Measurements from ENCODE around the gene AP1S3. TPM values are rescaled to one million over a fixed set of nuclear protein-coding genes. Genes with fewer than 3 reads are reported as not detected.

The AP1S3 gene
- total and polyA plus RNA-seq, 11 donors = 0.08 to 3.4 (median 0.51) TPM; not detected in 1

DNA sequence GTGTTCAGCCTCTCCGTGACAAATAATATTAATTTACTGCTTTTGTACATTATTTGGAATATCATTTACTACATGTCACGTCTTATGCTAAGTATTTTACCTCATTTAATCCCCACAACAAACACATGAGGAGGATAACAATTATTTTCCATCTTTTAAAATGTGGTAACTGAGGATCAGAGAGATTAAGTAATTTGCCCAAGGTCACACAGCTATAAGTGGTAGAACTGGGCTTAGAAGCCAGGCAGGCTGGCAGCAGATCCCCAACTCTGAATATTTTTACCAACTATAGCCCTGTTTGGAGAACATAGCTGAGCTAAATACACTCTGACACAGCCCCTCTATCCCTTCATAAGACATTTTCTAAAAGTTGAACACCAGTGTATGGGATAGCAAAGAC, 24.1 kb downstream of the AP1S3 start:
- Histone ChIP-seq H3K27ac (no peak overlapping the region), H3K4me3 (no peak overlapping the region), H3K4me1 (no peaks in the 10 kb centered on the region), H3K27me3 (no peaks in the 10 kb centered on the region), H3K36me3 (no peaks in the 10 kb centered on the region), H3K9me3 (no peaks in the 10 kb centered on the region)
- no peak for ATAC-seq
- no peak for TF ChIP-seq POLR2A (IDR thresholded peaks at IDR 0.05)
- TF ChIP-seq, protein P1, sequence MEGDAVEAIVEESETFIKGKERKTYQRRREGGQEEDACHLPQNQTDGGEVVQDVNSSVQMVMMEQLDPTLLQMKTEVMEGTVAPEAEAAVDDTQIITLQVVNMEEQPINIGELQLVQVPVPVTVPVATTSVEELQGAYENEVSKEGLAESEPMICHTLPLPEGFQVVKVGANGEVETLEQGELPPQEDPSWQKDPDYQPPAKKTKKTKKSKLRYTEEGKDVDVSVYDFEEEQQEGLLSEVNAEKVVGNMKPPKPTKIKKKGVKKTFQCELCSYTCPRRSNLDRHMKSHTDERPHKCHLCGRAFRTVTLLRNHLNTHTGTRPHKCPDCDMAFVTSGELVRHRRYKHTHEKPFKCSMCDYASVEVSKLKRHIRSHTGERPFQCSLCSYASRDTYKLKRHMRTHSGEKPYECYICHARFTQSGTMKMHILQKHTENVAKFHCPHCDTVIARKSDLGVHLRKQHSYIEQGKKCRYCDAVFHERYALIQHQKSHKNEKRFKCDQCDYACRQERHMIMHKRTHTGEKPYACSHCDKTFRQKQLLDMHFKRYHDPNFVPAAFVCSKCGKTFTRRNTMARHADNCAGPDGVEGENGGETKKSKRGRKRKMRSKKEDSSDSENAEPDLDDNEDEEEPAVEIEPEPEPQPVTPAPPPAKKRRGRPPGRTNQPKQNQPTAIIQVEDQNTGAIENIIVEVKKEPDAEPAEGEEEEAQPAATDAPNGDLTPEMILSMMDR (IDR thresholded peaks at IDR 0.05) = no peak
- intact Hi-C loops (cut with DNase I) = no loop called here
- no peak for DNase-seq
- 95 to 97% (median 96%) methylated on average over 2 of the region's 2 CpGs for WGBS, 4 donors

DNA sequence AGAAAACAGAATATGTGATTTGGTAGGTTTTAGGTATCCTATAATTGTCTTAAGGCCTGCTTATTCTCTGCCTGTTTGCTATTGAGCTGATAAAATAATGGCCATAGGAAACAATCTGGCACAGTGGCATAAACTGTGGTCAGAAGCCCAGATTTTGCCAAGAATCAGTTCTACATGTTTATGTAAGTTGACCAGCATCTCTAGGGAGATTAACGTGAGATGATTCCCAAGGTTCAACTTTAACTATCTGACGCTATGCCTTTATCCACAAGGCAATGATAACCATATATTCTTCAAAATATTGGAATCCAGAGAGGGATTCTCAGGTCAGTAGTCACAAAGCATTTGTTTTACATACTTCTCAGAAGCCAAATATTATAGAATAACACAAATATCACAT, 25.6 kb downstream of the AP1S3 start:
- ATAC-seq = no peak
- no peak for TF ChIP-seq POLR2A (IDR thresholded peaks at IDR 0.05)
- TF ChIP-seq, protein P1 (IDR thresholded peaks at IDR 0.05) = no peak
- H3K27ac ChIP-seq = no peak overlapping the region
- no peaks in the 10 kb centered on the region for H3K36me3 ChIP-seq
- no peak overlapping the region for H3K4me3 ChIP-seq
- no peaks in the 10 kb centered on the region for H3K4me1 ChIP-seq
- no peaks in the 10 kb centered on the region for H3K9me3 ChIP-seq
- intact Hi-C loops (cut with DNase I) = no loop called here
- H3K27me3 ChIP-seq = no peaks in the 10 kb centered on the region
- no peak for DNase-seq
- 79 to 90% (median 87%) methylated on average over 2 of the region's 2 CpGs for WGBS, 4 donors

DNA sequence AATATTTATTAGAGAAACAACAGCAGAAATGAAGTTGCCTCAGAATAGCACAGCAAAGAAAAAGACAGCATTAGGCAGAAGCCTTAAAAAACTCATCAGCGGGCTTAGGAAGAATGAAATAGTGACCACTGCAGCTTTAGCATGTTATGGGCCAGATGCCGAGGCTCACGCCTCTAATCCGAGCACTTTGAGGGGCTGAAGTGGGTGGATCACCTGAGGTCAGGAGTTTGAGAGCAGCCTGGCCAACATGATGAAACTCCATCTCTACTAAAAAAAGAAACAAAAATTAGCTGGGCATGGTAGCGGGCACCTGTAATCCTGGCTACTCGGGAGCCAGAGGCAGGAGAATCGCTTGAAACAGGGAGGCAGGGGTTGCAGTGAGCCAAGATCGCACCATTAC, 32.4 kb downstream of the AP1S3 start:
- no peaks in the 10 kb centered on the region for H3K36me3 ChIP-seq
- no peaks in the 10 kb centered on the region for H3K4me1 ChIP-seq
- no peak overlapping the region for H3K27ac ChIP-seq
- TF ChIP-seq, protein P1 (IDR thresholded peaks at IDR 0.05) = no peak
- TF ChIP-seq POLR2A (IDR thresholded peaks at IDR 0.05) = no peak
- 80 to 85% (median 80%) methylated on average over 8 of the region's 8 CpGs for WGBS, 4 donors
- no peaks in the 10 kb centered on the region for H3K9me3 ChIP-seq
- DNase-seq (no peak), ATAC-seq (no peak)
- intact Hi-C loops (cut with DNase I) = no loop called here
- H3K4me3 ChIP-seq = no peak overlapping the region
- no peaks in the 10 kb centered on the region for H3K27me3 ChIP-seq

DNA sequence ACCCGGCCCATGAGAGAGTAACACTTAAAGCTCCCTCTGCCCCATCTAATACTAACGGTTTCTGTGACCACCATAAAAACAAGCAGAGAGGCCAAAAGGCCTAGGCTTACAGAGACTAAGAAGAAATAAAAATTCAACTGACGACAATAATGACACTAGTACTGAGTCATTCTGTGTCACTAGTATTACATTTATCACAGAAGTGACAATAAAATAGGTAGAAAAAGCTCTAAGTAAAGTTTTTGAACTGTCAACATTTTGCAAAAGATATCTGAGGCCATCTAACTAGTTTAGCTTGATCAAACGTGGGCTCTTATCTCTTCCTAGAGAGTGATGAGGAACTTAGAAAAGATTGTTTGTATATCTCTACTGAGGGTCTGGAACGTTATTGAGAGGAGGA, 35.6 kb downstream of the AP1S3 start:
- Histone ChIP-seq H3K27me3 (no peaks in the 10 kb centered on the region), H3K36me3 (no peaks in the 10 kb centered on the region), H3K27ac (no peak overlapping the region), H3K9me3 (no peaks in the 10 kb centered on the region), H3K4me1 (no peaks in the 10 kb centered on the region), H3K4me3 (no peak overlapping the region)
- TF ChIP-seq, protein P1 (IDR thresholded peaks at IDR 0.05) = no peak
- TF ChIP-seq POLR2A (IDR thresholded peaks at IDR 0.05) = no peak
- intact Hi-C loops (cut with DNase I) = no loop called here
- 65 to 68% (median 67%) methylated on average over 5 of the region's 5 CpGs for WGBS, 4 donors
- ATAC-seq (no peak), DNase-seq (no peak)

All from heart left ventricle (tissue), 16 donors.